GM23248 (cell line): ENCODE data around the gene TVP23C.

Experiments used
- EZH2 ChIP-seq: fragments of 200-600 bp; sonication (generic); IDR thresholded peaks from 2 replicates; pipeline ENCODE4 v1.6.1; 2018; ENCODE audit warnings: antibody characterized with exemption, mild to moderate bottlenecking; ENCODE audit not compliant: insufficient read depth, poor library complexity, severe bottlenecking
- EZH2phosphoT487 ChIP-seq: fragments of 200-600 bp; sonication (generic); IDR thresholded peaks from 2 replicates; pipeline ENCODE4 v1.6.1; 2018; ENCODE audit warnings: antibody characterized with exemption, moderate library complexity, mild to moderate bottlenecking, low read depth; ENCODE audit not compliant: insufficient read depth

GRCh38 chr17:15493693-15494035, 69.6 kb downstream of the TVP23C start:
- TF ChIP-seq EZH2 (no peak), EZH2phosphoT487 (no peak)
